Measurements from ENCODE around the gene PPP1CC. TPM values are rescaled to one million over a fixed set of nuclear protein-coding genes. Genes with fewer than 3 reads are reported as not detected.
A peak's percentile ranks its signal among the peaks of the same experiment; 100 is the strongest.

PPP1CC gene
- 100 to 1,000 TPM in 1 of 2 donors, 10 to 100 TPM in 1; 86.8 to 104 TPM for total RNA-seq
- polyA plus RNA-seq (ENCODE audit: insufficient read length in 6 of 6) = 100 to 1,000 TPM; 172 to 208 (median 189) TPM
- long read RNA-seq, donor 1, transcript PPP1CC-208 (5 exons, 1,581 nt) = minor isoform, 5 of 123 reads
- long read RNA-seq, donor 1, transcript PPP1CC-201 (7 exons, 2,559 nt) = major isoform, 40 of 123 reads
- long read RNA-seq, donor 1, transcript PPP1CC-203 (2 exons, 1,133 nt) = minor isoform, 12 of 123 reads
- long read RNA-seq, donor 1, transcript PPP1CC-211 (3 exons, 582 nt) = minor isoform, 22 of 123 reads
- long read RNA-seq, donor 1, partial matches to known transcripts = 38 of 123 reads
- long read RNA-seq, donor 1, other reads (novel, unspliced or antisense) = 0 of 123 reads
- long read RNA-seq, donor 2, transcript PPP1CC-201 (7 exons, 2,559 nt) = major isoform, 44 of 117 reads
- long read RNA-seq, donor 2, transcript PPP1CC-203 (2 exons, 1,133 nt) = minor isoform, 13 of 117 reads
- long read RNA-seq, donor 2, transcript PPP1CC-211 (3 exons, 582 nt) = minor isoform, 21 of 117 reads
- long read RNA-seq, donor 2, partial matches to known transcripts = 25 of 117 reads
- long read RNA-seq, donor 2, other reads (novel, unspliced or antisense) = 8 of 117 reads
- long read RNA-seq, donor 3, transcript PPP1CC-203 (2 exons, 1,133 nt) = minor isoform, 7 of 77 reads
- long read RNA-seq, donor 3, transcript PPP1CC-201 (7 exons, 2,559 nt) = major isoform, 46 of 77 reads
- long read RNA-seq, donor 3, partial matches to known transcripts = 20 of 77 reads
- long read RNA-seq, donor 3, other reads (novel, unspliced or antisense) = 0 of 77 reads
- long read RNA-seq, donor 4, transcript PPP1CC-201 (7 exons, 2,559 nt) = major isoform, 13 of 22 reads
- long read RNA-seq, donor 4, partial matches to known transcripts = 1 of 22 reads
- long read RNA-seq, donor 4, other reads (novel, unspliced or antisense) = 5 of 22 reads
- long read RNA-seq, donor 5, transcript PPP1CC-201 (7 exons, 2,559 nt) = major isoform, 41 of 89 reads
- long read RNA-seq, donor 5, transcript PPP1CC-211 (3 exons, 582 nt) = minor isoform, 14 of 89 reads
- long read RNA-seq, donor 5, transcript PPP1CC-203 (2 exons, 1,133 nt) = minor isoform, 7 of 89 reads
- long read RNA-seq, donor 5, partial matches to known transcripts = 23 of 89 reads
- long read RNA-seq, donor 5, other reads (novel, unspliced or antisense) = 0 of 89 reads
- long read RNA-seq, donor 6, transcript PPP1CC-211 (3 exons, 582 nt) = minor isoform, 5 of 86 reads
- long read RNA-seq, donor 6, transcript PPP1CC-208 (5 exons, 1,581 nt) = minor isoform, 5 of 86 reads
- long read RNA-seq, donor 6, transcript PPP1CC-201 (7 exons, 2,559 nt) = major isoform, 32 of 86 reads
- long read RNA-seq, donor 6, transcript PPP1CC-203 (2 exons, 1,133 nt) = minor isoform, 9 of 86 reads
- long read RNA-seq, donor 6, partial matches to known transcripts = 34 of 86 reads
- long read RNA-seq, donor 6, other reads (novel, unspliced or antisense) = 0 of 86 reads
- long read RNA-seq, donor 7, transcript PPP1CC-201 (7 exons, 2,559 nt) = major isoform, 15 of 42 reads
- long read RNA-seq, donor 7, partial matches to known transcripts = 12 of 42 reads
- long read RNA-seq, donor 7, other reads (novel, unspliced or antisense) = 6 of 42 reads
- long read RNA-seq, donor 8, transcript PPP1CC-201 (7 exons, 2,559 nt) = major isoform, 28 of 57 reads
- long read RNA-seq, donor 8, transcript PPP1CC-211 (3 exons, 582 nt) = minor isoform, 6 of 57 reads
- long read RNA-seq, donor 8, transcript PPP1CC-208 (5 exons, 1,581 nt) = minor isoform, 6 of 57 reads
- long read RNA-seq, donor 8, partial matches to known transcripts = 15 of 57 reads
- long read RNA-seq, donor 8, other reads (novel, unspliced or antisense) = 0 of 57 reads
- long read RNA-seq, donor 9 = 0 reads
- long read RNA-seq, donor 10, partial matches to known transcripts = 0 of 1 reads
- long read RNA-seq, donor 10, other reads (novel, unspliced or antisense) = 0 of 1 reads
- long read RNA-seq, donor 11, transcript PPP1CC-203 (2 exons, 1,133 nt) = minor isoform, 6 of 84 reads
- long read RNA-seq, donor 11, transcript PPP1CC-211 (3 exons, 582 nt) = minor isoform, 8 of 84 reads
- long read RNA-seq, donor 11, transcript PPP1CC-201 (7 exons, 2,559 nt) = major isoform, 33 of 84 reads
- long read RNA-seq, donor 11, partial matches to known transcripts = 30 of 84 reads
- long read RNA-seq, donor 11, other reads (novel, unspliced or antisense) = 0 of 84 reads
- long read RNA-seq, donor 12, transcript PPP1CC-203 (2 exons, 1,133 nt) = minor isoform, 8 of 70 reads
- long read RNA-seq, donor 12, transcript PPP1CC-211 (3 exons, 582 nt) = minor isoform, 5 of 70 reads
- long read RNA-seq, donor 12, transcript PPP1CC-201 (7 exons, 2,559 nt) = major isoform, 28 of 70 reads
- long read RNA-seq, donor 12, partial matches to known transcripts = 23 of 70 reads
- long read RNA-seq, donor 12, other reads (novel, unspliced or antisense) = 0 of 70 reads

DNA sequence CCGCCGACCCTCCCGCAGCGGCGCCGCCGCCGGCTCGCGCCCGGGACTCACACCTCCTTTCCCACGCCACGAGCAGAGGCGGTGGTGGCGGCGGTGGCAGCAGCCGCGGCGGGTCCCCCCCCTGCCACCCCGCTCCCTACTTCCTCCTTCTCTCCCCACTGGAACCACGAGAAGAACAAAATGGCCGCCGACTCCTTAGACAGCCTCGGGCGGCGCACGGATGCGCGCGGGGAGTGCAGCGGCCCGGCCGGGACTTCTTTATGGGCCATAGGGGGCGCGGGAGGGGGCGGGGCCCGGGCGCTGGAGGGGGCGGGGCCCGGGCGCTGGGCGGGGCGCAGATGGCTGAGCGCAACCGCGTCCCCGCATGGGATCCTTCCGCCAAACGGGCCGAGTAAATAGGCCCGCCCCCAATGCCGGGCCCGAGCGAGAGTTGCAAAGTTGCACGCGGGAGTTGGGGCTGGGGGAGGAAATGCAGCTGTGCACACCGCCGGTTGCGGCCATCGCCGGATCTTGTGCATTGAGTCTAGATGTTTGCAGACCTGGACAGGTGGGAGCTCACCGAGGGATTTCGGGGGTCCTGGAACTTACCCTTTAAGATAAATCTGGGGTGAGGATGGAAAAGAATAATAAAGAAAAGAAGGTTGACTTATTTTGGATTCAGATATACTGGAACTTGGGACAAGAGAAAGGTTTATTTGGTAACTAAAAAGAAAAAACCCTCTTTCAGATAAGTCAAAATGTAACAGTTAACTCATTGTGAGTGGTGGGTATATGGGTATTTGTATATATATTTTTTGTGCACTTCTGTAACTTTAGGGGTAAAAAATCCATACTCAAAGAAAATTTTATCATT, at the start of gene PPP1CC:
Gene PPP1CC (minus strand): TSS at position 174 of the 853 bp plus-strand sequence. CDS start 184 bp downstream, outside the sequence.
- TF ChIP-seq, protein P1, sequence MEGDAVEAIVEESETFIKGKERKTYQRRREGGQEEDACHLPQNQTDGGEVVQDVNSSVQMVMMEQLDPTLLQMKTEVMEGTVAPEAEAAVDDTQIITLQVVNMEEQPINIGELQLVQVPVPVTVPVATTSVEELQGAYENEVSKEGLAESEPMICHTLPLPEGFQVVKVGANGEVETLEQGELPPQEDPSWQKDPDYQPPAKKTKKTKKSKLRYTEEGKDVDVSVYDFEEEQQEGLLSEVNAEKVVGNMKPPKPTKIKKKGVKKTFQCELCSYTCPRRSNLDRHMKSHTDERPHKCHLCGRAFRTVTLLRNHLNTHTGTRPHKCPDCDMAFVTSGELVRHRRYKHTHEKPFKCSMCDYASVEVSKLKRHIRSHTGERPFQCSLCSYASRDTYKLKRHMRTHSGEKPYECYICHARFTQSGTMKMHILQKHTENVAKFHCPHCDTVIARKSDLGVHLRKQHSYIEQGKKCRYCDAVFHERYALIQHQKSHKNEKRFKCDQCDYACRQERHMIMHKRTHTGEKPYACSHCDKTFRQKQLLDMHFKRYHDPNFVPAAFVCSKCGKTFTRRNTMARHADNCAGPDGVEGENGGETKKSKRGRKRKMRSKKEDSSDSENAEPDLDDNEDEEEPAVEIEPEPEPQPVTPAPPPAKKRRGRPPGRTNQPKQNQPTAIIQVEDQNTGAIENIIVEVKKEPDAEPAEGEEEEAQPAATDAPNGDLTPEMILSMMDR (IDR thresholded peaks at IDR 0.05) = peak in 1 of 2 donors; percentile 24
- H3K27ac ChIP-seq = peak within 1 kb of the TSS; percentile 83 to 91
- no peaks in the 10 kb centered on the region for H3K27me3 ChIP-seq
- H3K9me3 ChIP-seq = no peaks in the 10 kb centered on the region
- ATAC-seq = peak; percentile 99
- H3K36me3 ChIP-seq = no peaks in the 10 kb centered on the region
- peak; percentile 88 to 98 (median 96) for DNase-seq
- H3K4me1 ChIP-seq = peaks cover 22 to 48% of the 10 kb centered on the region in 2 donors
- peak within 1 kb of the TSS; percentile 98 to 99 for H3K4me3 ChIP-seq
- intact Hi-C loops (cut with DNase I) = no loop called here

DNA sequence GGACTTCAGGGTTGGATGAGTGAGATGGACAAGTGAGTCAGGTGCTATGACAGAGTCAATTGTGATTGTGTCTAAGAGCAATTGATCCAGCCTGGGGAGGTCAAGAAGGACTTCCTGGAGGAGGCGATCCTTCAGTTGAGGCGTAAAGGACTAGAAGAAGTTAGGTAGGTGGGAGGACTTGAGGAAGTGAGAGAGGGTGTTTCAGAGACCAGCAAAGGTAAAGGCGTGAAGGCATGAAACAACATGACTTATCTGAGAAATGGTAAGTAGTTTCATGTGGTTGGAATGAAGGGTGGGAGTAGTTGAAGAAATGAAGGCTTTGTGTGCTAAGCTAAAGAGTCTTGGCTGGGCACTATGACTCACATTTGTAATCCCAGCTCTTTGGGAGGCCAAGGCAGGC, 48.9 kb upstream of the PPP1CC start:
- no peak for DNase-seq
- Histone ChIP-seq H3K27me3 (no peaks in the 10 kb centered on the region), H3K27ac (no peak overlapping the region), H3K9me3 (no peaks in the 10 kb centered on the region), H3K4me1 (no peaks in the 10 kb centered on the region), H3K36me3 (no peaks in the 10 kb centered on the region), H3K4me3 (no peak overlapping the region)
- TF ChIP-seq, protein P1 (IDR thresholded peaks at IDR 0.05) = no peak
- ATAC-seq = no peak
- intact Hi-C loops (cut with DNase I) = no loop called here

DNA sequence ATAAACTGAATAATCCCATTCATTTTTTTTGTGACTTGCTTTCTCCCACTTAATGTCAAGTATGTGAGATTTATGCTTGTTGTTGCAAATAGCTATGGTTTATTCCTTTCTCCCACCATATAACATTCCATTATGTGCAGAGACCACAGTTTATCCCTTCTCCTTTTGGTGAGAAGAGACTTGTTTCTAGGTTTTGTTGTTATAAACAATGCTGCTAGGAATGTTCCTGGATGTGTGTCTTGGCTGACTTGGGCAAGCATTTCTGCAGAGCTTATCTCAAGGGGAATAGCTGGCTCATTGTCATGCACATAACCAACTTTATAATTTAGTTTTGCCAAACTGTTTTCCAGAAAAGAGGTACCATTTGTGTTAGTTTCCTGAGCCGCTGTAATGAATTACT, 47.6 kb upstream of the PPP1CC start:
- Histone ChIP-seq H3K9me3 (no peaks in the 10 kb centered on the region), H3K36me3 (no peaks in the 10 kb centered on the region), H3K27me3 (no peaks in the 10 kb centered on the region), H3K27ac (no peak overlapping the region), H3K4me1 (no peaks in the 10 kb centered on the region), H3K4me3 (no peak overlapping the region)
- TF ChIP-seq, protein P1 (IDR thresholded peaks at IDR 0.05) = no peak
- intact Hi-C loops (cut with DNase I) = no loop called here
- ATAC-seq = peak; percentile 27
- DNase-seq = no peak
